A549 treated with DMSO at 1 μM for 4 hours (cell line): ENCODE results near the gene CISD3. TPM values are rescaled to one million over a fixed set of nuclear protein-coding genes. Genes with fewer than 3 reads are reported as not detected.

ENCODE experiments used
- total RNA-seq: library from RNA; stranded (reverse); fragments of 200-300 nt; extraction: Qiagen RNA extraction; gene quantifications from 5 replicates; pipeline ENCODE4 v1.2.3, GENCODE V29; 2022; ENCODE audit warnings: low read depth

CISD3 gene
- 49.9 to 90.1 TPM (median 81.8 TPM) in 5 replicates for total RNA-seq

DNA sequence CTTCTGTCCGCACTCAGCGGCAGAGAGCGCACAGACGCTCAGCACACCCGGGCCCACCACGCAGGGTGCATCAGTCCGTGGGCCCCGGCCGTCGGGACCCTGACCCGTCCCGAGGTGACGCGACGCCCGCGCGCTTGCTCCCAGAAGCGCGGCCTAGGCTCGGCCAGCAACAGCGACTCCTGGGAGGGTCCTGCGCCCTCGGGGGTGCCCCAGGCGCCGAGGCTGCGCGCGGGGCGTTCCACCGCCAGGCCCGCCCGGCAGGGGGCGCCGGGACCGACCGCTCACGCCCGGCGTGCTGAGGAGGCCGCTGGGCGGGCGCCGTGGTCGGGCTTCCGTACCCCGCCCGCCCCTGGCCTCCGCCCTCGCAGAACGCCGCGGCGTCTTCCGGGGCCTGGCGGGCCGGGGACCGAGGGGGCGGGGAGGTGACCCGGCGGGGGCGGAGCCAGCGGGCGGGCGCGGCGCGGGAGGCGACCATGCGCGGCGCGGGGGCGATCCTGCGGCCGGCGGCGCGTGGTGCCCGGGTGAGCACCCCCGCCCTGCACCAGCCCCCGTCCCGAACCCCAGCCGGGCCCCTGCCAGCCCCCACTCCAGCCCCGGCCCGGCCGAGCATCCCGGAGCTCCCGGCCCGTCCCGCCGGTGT, at the start of gene CISD3:
TSS of gene CISD3 (plus strand) at position 456 of the 640 bp plus-strand sequence. CDS start at position 474, 18 bp downstream.

DNA sequence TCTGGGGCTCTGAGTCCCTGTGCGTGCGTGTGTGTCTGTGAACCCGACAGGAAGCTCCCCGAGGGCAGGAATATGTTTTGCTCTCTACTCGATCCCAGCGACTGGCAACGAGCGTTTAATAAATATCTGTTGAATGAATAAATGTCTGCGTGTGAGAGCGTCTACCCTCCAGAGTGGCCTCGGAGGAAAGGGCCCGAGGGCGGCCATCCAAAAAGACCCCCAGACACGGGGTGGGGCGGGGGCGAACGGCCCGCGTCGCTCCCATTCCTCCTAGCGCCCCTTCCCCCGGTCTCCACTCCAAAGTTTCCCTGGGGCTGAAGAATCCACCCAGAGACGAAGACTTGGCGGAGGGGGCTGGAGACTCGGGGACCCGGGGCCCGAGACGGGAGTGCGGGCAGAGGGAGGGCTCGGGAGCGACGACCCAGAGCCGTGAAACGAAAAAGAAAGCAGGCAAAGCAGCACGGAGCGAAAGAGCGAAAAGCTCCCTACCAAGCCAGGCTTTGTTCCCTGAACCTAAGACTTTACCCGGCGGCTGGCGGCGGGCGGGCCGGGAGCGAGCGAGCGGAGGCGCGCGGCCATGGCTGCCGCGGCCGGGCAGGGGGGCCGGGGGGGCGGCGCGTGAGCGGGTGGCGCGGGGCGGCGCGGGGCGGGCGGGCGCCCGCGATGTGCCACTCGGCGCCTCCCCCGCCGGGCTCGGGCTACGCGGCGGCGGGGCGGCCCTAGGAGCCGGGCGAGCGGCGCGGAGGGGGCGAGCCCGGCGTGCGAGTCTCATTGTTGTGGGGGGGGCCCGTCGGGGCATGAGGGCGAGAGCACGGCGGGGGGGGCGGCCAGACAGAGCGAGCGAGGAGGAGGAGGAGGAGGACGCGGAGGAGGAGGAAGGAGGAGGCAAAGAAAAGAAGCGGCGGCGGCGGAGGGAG, 25.3 kb upstream of the CISD3 start, which contains the start of gene MLLT6:
TSS of gene MLLT6 (plus strand) at position 668 of the 917 bp plus-strand sequence. CDS start 360 bp downstream, outside the sequence.

GRCh38 chr17:38748149-38748891, 18.2 kb downstream of the CISD3 start, which contains the start of gene PCGF2:
TSS of gene PCGF2 (minus strand) at chr17:38748336. CDS start at chr17:38740402, 7,934 bp downstream.

DNA sequence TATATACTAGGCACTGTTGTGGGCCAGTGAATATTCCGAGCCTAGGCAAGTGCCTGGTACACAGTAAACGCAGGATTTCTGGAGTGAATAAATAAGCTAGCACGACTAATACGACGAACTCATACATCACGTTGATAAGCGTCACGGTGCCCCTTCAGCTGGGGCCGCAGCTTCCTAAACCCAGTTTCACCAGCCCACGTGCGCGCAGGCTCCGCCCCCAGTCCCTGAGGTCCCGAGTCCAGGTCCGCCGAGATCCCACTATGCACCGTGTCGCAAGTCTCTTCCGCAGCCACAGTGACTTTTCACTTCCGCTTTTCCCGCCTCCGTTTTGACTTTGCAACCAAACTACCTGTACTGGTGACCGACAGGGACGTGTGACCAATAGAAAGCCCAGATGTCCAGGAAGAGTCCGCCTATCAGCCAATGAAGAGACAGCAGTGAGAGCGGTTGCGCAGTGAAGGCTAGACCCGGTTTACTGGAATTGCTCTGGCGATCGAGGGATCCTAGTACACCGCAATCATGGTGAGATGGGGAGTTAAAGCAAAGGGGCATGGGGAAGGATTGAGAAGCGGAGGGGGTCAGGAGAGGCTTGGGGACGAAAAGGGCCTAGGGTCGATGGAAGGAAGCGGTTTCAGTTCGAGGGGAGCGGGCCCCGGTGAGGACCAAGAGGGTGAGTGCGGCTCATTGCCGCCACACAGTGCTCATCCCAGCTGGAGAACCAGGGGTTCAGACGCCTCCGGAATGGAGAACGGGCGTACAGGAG, 22.3 kb downstream of the CISD3 start, which contains the start of gene PSMB3:
TSS of gene PSMB3 (plus strand) at position 434 of the 763 bp plus-strand sequence. CDS start at position 520, 86 bp downstream.

Other genes starting within 250 kb of the CISD3 start
- 2.3 to 2.9 TPM (median 2.8 TPM) in 5 replicates for gene SRCIN1, start 124.4 kb upstream of the CISD3 start, total RNA-seq
- 11.8 to 15.4 TPM (median 14.1 TPM) in 5 replicates for gene EPOP, start 55.4 kb upstream of the CISD3 start, total RNA-seq
- 29.1 to 36.6 TPM (median 33.8 TPM) in 5 replicates for gene MLLT6, start 25.1 kb upstream of the CISD3 start, total RNA-seq
- gene PCGF2, start 18.0 kb downstream of the CISD3 start, total RNA-seq = 37.1 to 65.4 TPM (median 55.6 TPM) in 5 replicates
- gene PSMB3, start 22.4 kb downstream of the CISD3 start, total RNA-seq = 371 to 441 TPM (median 418 TPM) in 5 replicates
- 35.9 to 49.8 TPM (median 43.6 TPM) in 5 replicates for gene PIP4K2B, start 69.2 kb downstream of the CISD3 start, total RNA-seq
- 22.6 to 26.6 TPM (median 23.2 TPM) in 5 replicates for gene CWC25, start 95.0 kb downstream of the CISD3 start, total RNA-seq
- gene RPL23, start 123.4 kb downstream of the CISD3 start, total RNA-seq = 2,538 to 2,929 TPM (median 2,599 TPM) in 5 replicates
- 254 to 281 TPM (median 267 TPM) in 5 replicates for gene LASP1, start 139.7 kb downstream of the CISD3 start, total RNA-seq
- not detected in 5 replicates for gene FBXO47, start 237.1 kb downstream of the CISD3 start, total RNA-seq